GM19240 (cell line): ENCODE results near the gene PPP1R14C.

Experiments used
- DNase-seq: peaks from one replicate; pipeline ENCODE4 v3.0.0; 2011; ENCODE audit warnings: low spot score; ENCODE audit not compliant: insufficient read length

PPP1R14C gene

GRCh38 chr6:150271172-150271500 is 128.3 kb downstream of the PPP1R14C start:
- no peak for DNase-seq

- DNase-seq: no peak
Observed at GRCh38 chr6:150271501-150272263, 128.8 kb downstream of the PPP1R14C start.

GRCh38 chr6:150272264-150272975 is 129.6 kb downstream of the PPP1R14C start:
- DNase-seq: no peak

- DNase-seq: no peak
Observed at GRCh38 chr6:150272976-150273315, 130.1 kb downstream of the PPP1R14C start.

- no peak for DNase-seq
Observed at GRCh38 chr6:150273457-150274309, 130.8 kb downstream of the PPP1R14C start.

GRCh38 chr6:150275489-150275888 is 132.6 kb downstream of the PPP1R14C start:
- no peak for DNase-seq

GRCh38 chr6:150276168-150276936 is 133.5 kb downstream of the PPP1R14C start:
- DNase-seq: no peak

GRCh38 chr6:150276937-150277742 is 134.3 kb downstream of the PPP1R14C start:
- no peak for DNase-seq

- DNase-seq: no peak
Observed at GRCh38 chr6:150279533-150279932, 136.7 kb downstream of the PPP1R14C start.

- DNase-seq: no peak
Observed at GRCh38 chr6:150280703-150281102, 137.9 kb downstream of the PPP1R14C start.

- no peak for DNase-seq
Observed at GRCh38 chr6:150281767-150282166, 138.9 kb downstream of the PPP1R14C start.

- no peak for DNase-seq
Observed at GRCh38 chr6:150282806-150283205, 140.0 kb downstream of the PPP1R14C start.

- no peak for DNase-seq
Observed at GRCh38 chr6:150286460-150286859, 143.6 kb downstream of the PPP1R14C start.

- no peak for DNase-seq
Observed at GRCh38 chr6:150286912-150287311, 144.1 kb downstream of the PPP1R14C start.

GRCh38 chr6:150288456-150288855 is 145.6 kb downstream of the PPP1R14C start:
- no peak for DNase-seq

- DNase-seq: no peak
Observed at GRCh38 chr6:150289454-150290071, 146.7 kb downstream of the PPP1R14C start.

GRCh38 chr6:150290429-150290828 is 147.6 kb downstream of the PPP1R14C start:
- DNase-seq: no peak

GRCh38 chr6:150291968-150292710 is 149.3 kb downstream of the PPP1R14C start:
- DNase-seq: no peak

GRCh38 chr6:150293019-150293418 is 150.2 kb downstream of the PPP1R14C start:
- no peak for DNase-seq
